Measurements from ENCODE around the gene DENND2D. TPM values are rescaled to one million over a fixed set of nuclear protein-coding genes. Genes with fewer than 3 reads are reported as not detected.

The DENND2D gene
- total RNA-seq, 4 donors from 2014 or later = 26.7 to 48.9 (median 33.6) TPM

GRCh38 chr1:111238056-111238795, 37.8 kb upstream of the DENND2D start:
- intact Hi-C loops (cut with DNase I; ENCODE audit: low total_unique reads) = no loop called here
- WGBS, 2 donors = 81 to 82% methylated on average over 5 of the region's 5 CpGs
- H3K4me3 ChIP-seq (ENCODE audit: low read depth, poor library complexity, severe bottlenecking) = no peak overlapping the region
- TF ChIP-seq POLR2A (IDR thresholded peaks at IDR 0.05) (no peak), CTCF (IDR thresholded peaks at IDR 0.05) (no peak)
- no peak for DNase-seq (ENCODE audit: low spot score in 2 of 2)

GRCh38 chr1:111236806-111237205, 36.4 kb upstream of the DENND2D start:
- no peak overlapping the region for H3K4me3 ChIP-seq (ENCODE audit: low read depth, poor library complexity, severe bottlenecking)
- TF ChIP-seq CTCF (IDR thresholded peaks at IDR 0.05) (no peak), POLR2A (IDR thresholded peaks at IDR 0.05) (no peak)
- no peak for DNase-seq (ENCODE audit: low spot score in 2 of 2)
- intact Hi-C loops (cut with DNase I; ENCODE audit: low total_unique reads) = no loop called here
- WGBS, 2 donors = 47 to 56% methylated on average over 3 of the region's 3 CpGs

GRCh38 chr1:111236379-111236778, 35.9 kb upstream of the DENND2D start:
- no peak for DNase-seq (ENCODE audit: low spot score in 2 of 2)
- no peak for TF ChIP-seq POLR2A (IDR thresholded peaks at IDR 0.05)
- intact Hi-C loops (cut with DNase I; ENCODE audit: low total_unique reads) = no loop called here
- WGBS, 2 donors = 12 to 14% methylated on average over 1 of the region's 1 CpG
- H3K4me3 ChIP-seq (ENCODE audit: low read depth, poor library complexity, severe bottlenecking) = no peak overlapping the region

GRCh38 chr1:111234866-111235265, 34.4 kb upstream of the DENND2D start:
- intact Hi-C loops (cut with DNase I; ENCODE audit: low total_unique reads) = no loop called here
- no peak for DNase-seq (ENCODE audit: low spot score in 2 of 2)
- H3K4me3 ChIP-seq (ENCODE audit: low read depth, poor library complexity, severe bottlenecking) = no peak overlapping the region
- 79 to 85% methylated on average over 3 of the region's 3 CpGs for WGBS, 2 donors
- TF ChIP-seq POLR2A (IDR thresholded peaks at IDR 0.05) = no peak
- TF ChIP-seq CTCF (IDR thresholded peaks at IDR 0.05) = no peak

- intact Hi-C loops (cut with DNase I; ENCODE audit: low total_unique reads) = no loop called here
- no peak for TF ChIP-seq CTCF (IDR thresholded peaks at IDR 0.05)
- no peak for TF ChIP-seq POLR2A (IDR thresholded peaks at IDR 0.05)
- DNase-seq (ENCODE audit: low spot score in 2 of 2) = no peak
- WGBS, 2 donors = 81 to 94% methylated on average over 4 of the region's 4 CpGs
- no peak overlapping the region for H3K4me3 ChIP-seq (ENCODE audit: low read depth, poor library complexity, severe bottlenecking)
These were observed 33.8 kb upstream of the DENND2D start for GRCh38 chr1:111234258-111234657.

GRCh38 chr1:111232134-111232533, 31.7 kb upstream of the DENND2D start:
- no peak for DNase-seq (ENCODE audit: low spot score in 2 of 2)
- no peak for TF ChIP-seq CTCF (IDR thresholded peaks at IDR 0.05)
- no peak for TF ChIP-seq POLR2A (IDR thresholded peaks at IDR 0.05)
- 92 to 95% methylated on average over 3 of the region's 3 CpGs for WGBS, 2 donors
- intact Hi-C loops (cut with DNase I; ENCODE audit: low total_unique reads) = no loop called here
- no peak overlapping the region for H3K4me3 ChIP-seq (ENCODE audit: low read depth, poor library complexity, severe bottlenecking)
